ENCODE results near the gene LRP5. TPM values are rescaled to one million over a fixed set of nuclear protein-coding genes. Genes with fewer than 3 reads are reported as not detected.

Gene LRP5
- total and polyA plus RNA-seq, 2 donors, result 10.1 to 22.1 TPM

- H3K27ac ChIP-seq (ENCODE audit: low read depth in 1 of 2, low read length in 1 of 2), result no peak overlapping the region
- no peak overlapping the region for H3K4me3 ChIP-seq (ENCODE audit: low read length in 2 of 2)
- no peaks in the 10 kb centered on the region for H3K36me3 ChIP-seq (ENCODE audit: control insufficient read depth in 2 of 2, insufficient read depth in 2 of 2, low read length in 1 of 2)
- H3K4me1 ChIP-seq (ENCODE audit: control insufficient read depth in 2 of 2, insufficient read depth in 2 of 2, low read length in 2 of 2), result peaks cover 0 to 7% of the 10 kb centered on the region in 2 donors
- H3K27me3 ChIP-seq (ENCODE audit: control insufficient read depth in 2 of 2, insufficient read depth in 1 of 2, low read length in 1 of 2), result peaks cover 2 to 14% of the 10 kb centered on the region in 2 donors
- peaks cover 0 to 14% of the 10 kb centered on the region in 2 donors for H3K9me3 ChIP-seq (ENCODE audit: control insufficient read depth in 2 of 2, insufficient read depth in 1 of 2, low read length in 1 of 2)
- DNase-seq (ENCODE audit: low read depth in 6 of 9, low spot score in 9 of 9), result no peak
- WGBS, result 92% methylated on average over 5 of the region's 5 CpGs
These were observed 10.1 kb upstream of the LRP5 start for GRCh38 chr11:68302256-68302655.

- Histone ChIP-seq H3K9me3 (ENCODE audit: control insufficient read depth in 2 of 2, insufficient read depth in 1 of 2, low read length in 1 of 2) (peaks cover 0 to 13% of the 10 kb centered on the region in 2 donors), H3K36me3 (ENCODE audit: control insufficient read depth in 2 of 2, insufficient read depth in 2 of 2, low read length in 1 of 2) (no peaks in the 10 kb centered on the region), H3K27ac (ENCODE audit: low read depth in 1 of 2, low read length in 1 of 2) (no peak overlapping the region), H3K27me3 (ENCODE audit: control insufficient read depth in 2 of 2, insufficient read depth in 1 of 2, low read length in 1 of 2) (peaks cover 2 to 14% of the 10 kb centered on the region in 2 donors), H3K4me3 (ENCODE audit: low read length in 2 of 2) (no peak overlapping the region), H3K4me1 (ENCODE audit: control insufficient read depth in 2 of 2, insufficient read depth in 2 of 2, low read length in 2 of 2) (peaks cover 0 to 7% of the 10 kb centered on the region in 2 donors)
- DNase-seq (ENCODE audit: low read depth in 6 of 9, low spot score in 9 of 9), result no peak
- WGBS, result 33% methylated on average over 7 of the region's 7 CpGs
These were observed 9.7 kb upstream of the LRP5 start for GRCh38 chr11:68302670-68303069.

GRCh38 chr11:68303083-68303482 lies 9.3 kb upstream of the LRP5 start:
- peaks cover 0 to 13% of the 10 kb centered on the region in 2 donors for H3K9me3 ChIP-seq (ENCODE audit: control insufficient read depth in 2 of 2, insufficient read depth in 1 of 2, low read length in 1 of 2)
- no peak overlapping the region for H3K27ac ChIP-seq (ENCODE audit: low read depth in 1 of 2, low read length in 1 of 2)
- DNase-seq (ENCODE audit: low read depth in 6 of 9, low spot score in 9 of 9), result no peak
- WGBS, result 95% methylated on average over 2 of the region's 2 CpGs
- H3K4me1 ChIP-seq (ENCODE audit: control insufficient read depth in 2 of 2, insufficient read depth in 2 of 2, low read length in 2 of 2), result peaks cover 0 to 7% of the 10 kb centered on the region in 2 donors
- H3K4me3 ChIP-seq (ENCODE audit: low read length in 2 of 2), result no peak overlapping the region
- peaks cover 2 to 11% of the 10 kb centered on the region in 2 donors for H3K27me3 ChIP-seq (ENCODE audit: control insufficient read depth in 2 of 2, insufficient read depth in 1 of 2, low read length in 1 of 2)
- no peaks in the 10 kb centered on the region for H3K36me3 ChIP-seq (ENCODE audit: control insufficient read depth in 2 of 2, insufficient read depth in 2 of 2, low read length in 1 of 2)

GRCh38 chr11:68303982-68304780 lies 8.2 kb upstream of the LRP5 start:
- no peak for DNase-seq (ENCODE audit: low read depth in 6 of 9, low spot score in 9 of 9)
- H3K4me3 ChIP-seq (ENCODE audit: low read length in 2 of 2), result no peak overlapping the region
- H3K27ac ChIP-seq (ENCODE audit: low read depth in 1 of 2, low read length in 1 of 2), result no peak overlapping the region
- H3K4me1 ChIP-seq (ENCODE audit: control insufficient read depth in 2 of 2, insufficient read depth in 2 of 2, low read length in 2 of 2), result peaks cover 0 to 7% of the 10 kb centered on the region in 2 donors
- no peaks in the 10 kb centered on the region for H3K36me3 ChIP-seq (ENCODE audit: control insufficient read depth in 2 of 2, insufficient read depth in 2 of 2, low read length in 1 of 2)
- peaks cover 0 to 13% of the 10 kb centered on the region in 2 donors for H3K9me3 ChIP-seq (ENCODE audit: control insufficient read depth in 2 of 2, insufficient read depth in 1 of 2, low read length in 1 of 2)
- 97% methylated on average over 7 of the region's 7 CpGs for WGBS
- H3K27me3 ChIP-seq (ENCODE audit: control insufficient read depth in 2 of 2, insufficient read depth in 1 of 2, low read length in 1 of 2), result peaks cover 0 to under 1% of the 10 kb centered on the region in 2 donors

GRCh38 chr11:68306636-68307035 lies 5.8 kb upstream of the LRP5 start:
- no peak overlapping the region for H3K4me3 ChIP-seq (ENCODE audit: low read length in 2 of 2)
- DNase-seq (ENCODE audit: low read depth in 6 of 9, low spot score in 9 of 9), result no peak
- 95% methylated on average over 3 of the region's 3 CpGs for WGBS
- peaks cover 0 to 17% of the 10 kb centered on the region in 2 donors for H3K9me3 ChIP-seq (ENCODE audit: control insufficient read depth in 2 of 2, insufficient read depth in 1 of 2, low read length in 1 of 2)
- H3K36me3 ChIP-seq (ENCODE audit: control insufficient read depth in 2 of 2, insufficient read depth in 2 of 2, low read length in 1 of 2), result no peaks in the 10 kb centered on the region
- peaks cover 0 to 18% of the 10 kb centered on the region in 2 donors for H3K4me1 ChIP-seq (ENCODE audit: control insufficient read depth in 2 of 2, insufficient read depth in 2 of 2, low read length in 2 of 2)
- H3K27ac ChIP-seq (ENCODE audit: low read depth in 1 of 2, low read length in 1 of 2), result no peak overlapping the region
- peaks cover 0 to under 1% of the 10 kb centered on the region in 2 donors for H3K27me3 ChIP-seq (ENCODE audit: control insufficient read depth in 2 of 2, insufficient read depth in 1 of 2, low read length in 1 of 2)

- Histone ChIP-seq H3K9me3 (ENCODE audit: control insufficient read depth in 2 of 2, insufficient read depth in 1 of 2, low read length in 1 of 2) (peaks cover 0 to 17% of the 10 kb centered on the region in 2 donors), H3K27ac (ENCODE audit: low read depth in 1 of 2, low read length in 1 of 2) (no peak overlapping the region), H3K4me1 (ENCODE audit: control insufficient read depth in 2 of 2, insufficient read depth in 2 of 2, low read length in 2 of 2) (peaks cover 3 to 17% of the 10 kb centered on the region in 2 donors), H3K27me3 (ENCODE audit: control insufficient read depth in 2 of 2, insufficient read depth in 1 of 2, low read length in 1 of 2) (peaks cover 0 to 5% of the 10 kb centered on the region in 2 donors), H3K4me3 (ENCODE audit: low read length in 2 of 2) (no peak overlapping the region), H3K36me3 (ENCODE audit: control insufficient read depth in 2 of 2, insufficient read depth in 2 of 2, low read length in 1 of 2) (no peaks in the 10 kb centered on the region)
- no peak for DNase-seq (ENCODE audit: low read depth in 6 of 9, low spot score in 9 of 9)
- 91% methylated on average over 11 of the region's 11 CpGs for WGBS
These were observed 4.3 kb upstream of the LRP5 start for GRCh38 chr11:68308068-68308467.

- peaks cover 0 to 4% of the 10 kb centered on the region in 2 donors for H3K9me3 ChIP-seq (ENCODE audit: control insufficient read depth in 2 of 2, insufficient read depth in 1 of 2, low read length in 1 of 2)
- no peak for DNase-seq (ENCODE audit: low read depth in 6 of 9, low spot score in 9 of 9)
- H3K27me3 ChIP-seq (ENCODE audit: control insufficient read depth in 2 of 2, insufficient read depth in 1 of 2, low read length in 1 of 2), result peaks cover 0 to 10% of the 10 kb centered on the region in 2 donors
- no peak overlapping the region for H3K4me3 ChIP-seq (ENCODE audit: low read length in 2 of 2)
- no peak overlapping the region for H3K27ac ChIP-seq (ENCODE audit: low read depth in 1 of 2, low read length in 1 of 2)
- H3K36me3 ChIP-seq (ENCODE audit: control insufficient read depth in 2 of 2, insufficient read depth in 2 of 2, low read length in 1 of 2), result no peaks in the 10 kb centered on the region
- peaks cover 13 to 32% of the 10 kb centered on the region in 2 donors for H3K4me1 ChIP-seq (ENCODE audit: control insufficient read depth in 2 of 2, insufficient read depth in 2 of 2, low read length in 2 of 2)
- 83% methylated on average over 2 of the region's 2 CpGs for WGBS
These were observed 2.7 kb upstream of the LRP5 start for GRCh38 chr11:68309621-68310185.

- no peaks in the 10 kb centered on the region for H3K36me3 ChIP-seq (ENCODE audit: control insufficient read depth in 2 of 2, insufficient read depth in 2 of 2, low read length in 1 of 2)
- H3K27ac ChIP-seq (ENCODE audit: low read depth in 1 of 2, low read length in 1 of 2), result peak overlapping the region in 1 of 2 donors; percentile 51
- DNase-seq (ENCODE audit: low read depth in 6 of 9, low spot score in 9 of 9), result no peak
- H3K4me1 ChIP-seq (ENCODE audit: control insufficient read depth in 2 of 2, insufficient read depth in 2 of 2, low read length in 2 of 2), result peaks cover 20 to 46% of the 10 kb centered on the region in 2 donors
- 85% methylated on average over 25 of the region's 25 CpGs for WGBS
- H3K9me3 ChIP-seq (ENCODE audit: control insufficient read depth in 2 of 2, insufficient read depth in 1 of 2, low read length in 1 of 2), result peaks cover 0 to 4% of the 10 kb centered on the region in 2 donors
- H3K27me3 ChIP-seq (ENCODE audit: control insufficient read depth in 2 of 2, insufficient read depth in 1 of 2, low read length in 1 of 2), result peaks cover 0 to 10% of the 10 kb centered on the region in 2 donors
- H3K4me3 ChIP-seq (ENCODE audit: low read length in 2 of 2), result no peak overlapping the region
These were observed 953 bp upstream of the LRP5 start for GRCh38 chr11:68311160-68312116.
